PC-3 (cell line): ENCODE results near the gene SNX19. TPM values are rescaled to one million over a fixed set of nuclear protein-coding genes. Genes with fewer than 3 reads are reported as not detected.
"Not testable (repeated sequence)": the region's sequence is repeated elsewhere in the genome, so short reads cannot be mapped to it uniquely, and the experiment has no call there.

ENCODE experiments used
- ATAC-seq: fragments of 200-7000 bp; cut with Tn5 transposase; 2 replicates; pipeline ENCODE4 v1.9.1; 2020; ENCODE audit warnings: mild to moderate bottlenecking, moderate library complexity
- BruUV-seq: library from RNA; stranded (reverse); fragments of 400-500 nt; replicated peaks from 2 replicates; lab custom pipeline; 2021; lab: Mats Ljungman, UMichigan
- CTCF ChIA-PET: fragments of 300-600 bp; sonication (Branson Sonifier 250); formaldehyde crosslinking; loops from one replicate; lab custom pipeline; 2022; ENCODE audit warnings: antibody characterized with exemption; lab: Charles Lee
- POLR2A ChIA-PET: fragments of 300-600 bp; sonication (Branson Sonifier 250); formaldehyde crosslinking; loops from one replicate; lab custom pipeline; 2022; ENCODE audit warnings: antibody characterized with exemption; ENCODE audit not compliant: unreplicated experiment; lab: Charles Lee
- DNase-seq: peaks from one replicate; pipeline ENCODE4 v3.0.0-alpha.2; 2015
- H2AFZ ChIP-seq: fragments of 300-600 bp; sonication (generic); 2 replicates; pipeline ENCODE4 v1.6.0; 2016; ENCODE audit warnings: antibody characterized with exemption, low read length
- H3F3A ChIP-seq: fragments of 300-600 bp; sonication (generic); one replicate; pipeline ENCODE4 v1.6.0; 2017; ENCODE audit warnings: antibody characterized with exemption, low read length, control low read depth, mild to moderate bottlenecking; ENCODE audit not compliant: unreplicated experiment
- H3K27ac ChIP-seq: fragments of 300-600 bp; sonication (generic); 2 replicates; pipeline ENCODE4 v1.5.1; 2016; ENCODE audit warnings: mild to moderate bottlenecking, low read length
- H3K27me3 ChIP-seq: fragments of 300-600 bp; sonication (generic); 2 replicates; pipeline ENCODE4 v1.6.1; 2016; ENCODE audit warnings: low read length, mixed read lengths
- H3K36me3 ChIP-seq: fragments of 300-600 bp; sonication (generic); 2 replicates; pipeline ENCODE4 v1.6.1; 2016; ENCODE audit warnings: low read depth, mixed run types, low read length, mixed read lengths
- H3K4me1 ChIP-seq: fragments of 300-600 bp; sonication (generic); 2 replicates; pipeline ENCODE4 v1.5.1; 2016; ENCODE audit warnings: low read length; ENCODE audit not compliant: insufficient read depth
- H3K4me2 ChIP-seq: fragments of 300-600 bp; sonication (generic); 2 replicates; pipeline ENCODE4 v1.6.0; 2016; ENCODE audit warnings: low read length
- H3K4me3 ChIP-seq: fragments of 300-600 bp; sonication (generic); 2 replicates; pipeline ENCODE4 v1.5.1; 2016; ENCODE audit warnings: mild to moderate bottlenecking, low read length, mixed read lengths
- H3K79me2 ChIP-seq: fragments of 300-600 bp; sonication (generic); 2 replicates; pipeline ENCODE4 v1.6.1; 2017; ENCODE audit warnings: low read length, mixed read lengths
- H3K9ac ChIP-seq: fragments of 300-600 bp; sonication (generic); 2 replicates; pipeline ENCODE4 v1.6.0; 2016; ENCODE audit warnings: mild to moderate bottlenecking, low read length
- H3K9me2 ChIP-seq: fragments of 300-600 bp; sonication (generic); replicated peaks from 2 replicates; pipeline ENCODE4 v1.6.1; 2016; ENCODE audit warnings: mixed run types, low read length, mixed read lengths
- H3K9me3 ChIP-seq: fragments of 300-600 bp; sonication (generic); 2 replicates; pipeline ENCODE4 v1.6.1; 2016; ENCODE audit warnings: low read length, mixed read lengths
- H4K20me1 ChIP-seq: fragments of 300-600 bp; sonication (generic); 2 replicates; pipeline ENCODE4 v1.6.1; 2016; ENCODE audit warnings: low read length, mixed read lengths
- EZH2 ChIP-seq: fragments of 300-600 bp; sonication (generic); IDR thresholded peaks from one replicate; pipeline ENCODE4 v1.6.1; 2017; ENCODE audit warnings: antibody characterized with exemption, mild to moderate bottlenecking, low read length; ENCODE audit not compliant: unreplicated experiment
- EZH2phosphoT487 ChIP-seq: fragments of 300-600 bp; sonication (generic); IDR thresholded peaks from 2 replicates; pipeline ENCODE4 v1.6.1; 2018; ENCODE audit warnings: mild to moderate bottlenecking, antibody characterized with exemption, low read length, borderline replicate concordance
- intact Hi-C: fragments of 100-400 bp; cut with micrococcal nuclease; formaldehyde crosslinking; loops from 2 replicates; pipeline ENCODE4 v1.9.0; 2023
- total RNA-seq: library from RNA; depleted of rRNA; stranded (reverse); fragments of >200 nt; gene quantifications from 2 replicates; pipeline ENCODE4 v1.2.3, GENCODE V29; 2014
- TF ChIP-seq, protein P1 (sequence below): fragments of 300-600 bp; sonication (generic); conservative IDR thresholded peaks from 2 replicates; pipeline ENCODE4 v1.5.1; 2017; ENCODE audit warnings: antibody characterized with exemption, low read depth, mild to moderate bottlenecking, low read length

Gene SNX19
- total RNA-seq, 1 experiment from 2014 or later, result 66.4 TPM

DNA sequence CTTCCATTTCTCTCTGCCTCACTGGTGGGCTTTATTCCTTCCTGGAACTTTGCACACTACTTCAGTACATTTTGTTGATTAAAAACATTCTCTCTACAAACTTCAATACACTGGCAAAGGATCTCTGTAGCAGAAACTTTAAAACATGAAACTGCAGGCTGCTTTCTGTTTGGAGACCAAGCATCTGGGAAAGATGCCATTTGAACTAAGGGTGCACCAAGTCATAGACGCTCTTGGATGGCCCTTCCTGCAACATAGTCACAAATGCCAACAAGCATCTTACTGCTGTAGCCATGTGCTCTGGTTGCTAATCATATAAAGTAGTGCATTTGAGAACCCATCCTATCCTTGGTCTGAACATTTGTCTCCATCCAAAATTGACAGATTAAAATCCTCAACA is 56.4 kb downstream of the SNX19 start:
- Histone ChIP-seq H3K79me2 (no peaks in the 10 kb centered on the region), H3K27ac (no peak overlapping the region), H3K27me3 (no peaks in the 10 kb centered on the region), H3F3A (no peaks in the 10 kb centered on the region), H3K9ac (no peak overlapping the region), H4K20me1 (no peaks in the 10 kb centered on the region), H3K36me3 (no peaks in the 10 kb centered on the region), H3K4me2 (no peak overlapping the region), H3K4me3 (no peak overlapping the region), H3K9me2 (no peaks in the 10 kb centered on the region), H2AFZ (no peak overlapping the region), H3K9me3 (no peaks in the 10 kb centered on the region), H3K4me1 (peaks cover 4% of the 10 kb centered on the region)
- ATAC-seq (no peak), DNase-seq (no peak)
- TF ChIP-seq, protein P1, sequence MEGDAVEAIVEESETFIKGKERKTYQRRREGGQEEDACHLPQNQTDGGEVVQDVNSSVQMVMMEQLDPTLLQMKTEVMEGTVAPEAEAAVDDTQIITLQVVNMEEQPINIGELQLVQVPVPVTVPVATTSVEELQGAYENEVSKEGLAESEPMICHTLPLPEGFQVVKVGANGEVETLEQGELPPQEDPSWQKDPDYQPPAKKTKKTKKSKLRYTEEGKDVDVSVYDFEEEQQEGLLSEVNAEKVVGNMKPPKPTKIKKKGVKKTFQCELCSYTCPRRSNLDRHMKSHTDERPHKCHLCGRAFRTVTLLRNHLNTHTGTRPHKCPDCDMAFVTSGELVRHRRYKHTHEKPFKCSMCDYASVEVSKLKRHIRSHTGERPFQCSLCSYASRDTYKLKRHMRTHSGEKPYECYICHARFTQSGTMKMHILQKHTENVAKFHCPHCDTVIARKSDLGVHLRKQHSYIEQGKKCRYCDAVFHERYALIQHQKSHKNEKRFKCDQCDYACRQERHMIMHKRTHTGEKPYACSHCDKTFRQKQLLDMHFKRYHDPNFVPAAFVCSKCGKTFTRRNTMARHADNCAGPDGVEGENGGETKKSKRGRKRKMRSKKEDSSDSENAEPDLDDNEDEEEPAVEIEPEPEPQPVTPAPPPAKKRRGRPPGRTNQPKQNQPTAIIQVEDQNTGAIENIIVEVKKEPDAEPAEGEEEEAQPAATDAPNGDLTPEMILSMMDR, result no peak
- no peak for TF ChIP-seq EZH2
- intact Hi-C loops, result loop anchor here (2.0 kb wide), 1 partner anchor 31 kb away; no protein-coding TSS in a partner anchor
- no TSS peak for BruUV-seq
- ChIA-PET POLR2A (interaction anchor here (0.7 kb wide), 1 partner anchor 85 kb away, joined by 4 read pairs; no protein-coding TSS in a partner anchor), CTCF (no interaction called here)

DNA sequence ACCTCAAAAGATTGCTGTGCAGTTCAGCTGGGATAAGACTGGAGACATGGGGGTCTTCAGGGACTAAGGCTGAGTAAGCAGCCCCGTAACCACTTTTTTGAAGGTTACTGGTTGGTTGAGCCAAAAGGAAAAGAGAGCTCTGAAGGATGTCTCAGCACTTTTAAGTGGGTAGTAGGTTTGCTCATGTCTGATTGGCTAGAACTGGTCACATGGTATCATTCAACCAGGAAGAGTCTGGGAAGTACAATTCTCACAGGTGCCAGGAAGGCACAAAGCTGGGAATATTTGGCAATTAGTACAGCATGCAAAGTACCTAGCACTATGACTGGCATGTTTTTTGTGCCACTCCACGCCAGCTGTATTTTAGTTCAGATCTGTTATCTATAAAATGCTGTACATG is 58.1 kb downstream of the SNX19 start:
- CTCF ChIA-PET, result no interaction called here
- Histone ChIP-seq H3K36me3 (no peaks in the 10 kb centered on the region), H3K9me2 (no peaks in the 10 kb centered on the region), H4K20me1 (no peaks in the 10 kb centered on the region), H3K4me2 (no peak overlapping the region), H3K79me2 (no peaks in the 10 kb centered on the region), H3K9ac (no peak overlapping the region), H3K4me1 (peaks cover 4% of the 10 kb centered on the region), H3K4me3 (no peak overlapping the region), H3F3A (no peaks in the 10 kb centered on the region), H3K27ac (no peak overlapping the region), H2AFZ (no peak overlapping the region), H3K27me3 (no peaks in the 10 kb centered on the region), H3K9me3 (no peaks in the 10 kb centered on the region)
- BruUV-seq, result no TSS peak
- no peak for TF ChIP-seq EZH2phosphoT487
- TF ChIP-seq, protein P1, result no peak
- TF ChIP-seq EZH2, result no peak
- DNase-seq (peak; percentile 35), ATAC-seq (no peak)
- POLR2A ChIA-PET, result no interaction called here
- intact Hi-C loops, result loop anchor here (2.0 kb wide), 1 partner anchor 29 kb away; no protein-coding TSS in a partner anchor

DNA sequence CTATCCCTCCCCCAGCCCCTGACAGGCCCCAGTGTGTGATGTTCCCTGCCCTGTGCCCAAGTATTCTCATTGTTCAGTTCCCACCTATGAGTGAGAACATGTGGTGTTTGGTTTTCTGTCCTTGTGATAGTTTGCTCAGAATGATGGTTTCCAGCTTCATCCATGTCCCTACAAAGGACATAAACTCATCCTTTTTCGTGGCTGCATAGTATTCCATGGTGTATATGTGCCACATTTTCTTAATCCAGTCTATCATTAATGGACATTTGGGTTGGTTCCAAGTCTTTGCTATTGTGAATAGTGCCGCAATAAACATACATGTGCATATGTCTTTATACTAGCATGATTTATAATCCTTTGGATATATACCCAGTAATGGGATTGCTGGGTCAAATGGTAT is 60.6 kb downstream of the SNX19 start:
- H3K4me2 ChIP-seq, H3F3A ChIP-seq, H3K9ac ChIP-seq, ATAC-seq, H3K79me2 ChIP-seq, H3K4me3 ChIP-seq, intact Hi-C loops, H2AFZ ChIP-seq, H3K4me1 ChIP-seq, H4K20me1 ChIP-seq, CTCF ChIA-PET, H3K27me3 ChIP-seq, H3K9me2 ChIP-seq, H3K27ac ChIP-seq, H3K36me3 ChIP-seq, BruUV-seq, DNase-seq, H3K9me3 ChIP-seq: not testable (repeated sequence)
- POLR2A ChIA-PET, result interaction anchor here (0.5 kb wide), 1 partner anchor 403 kb away, joined by 6 read pairs; no protein-coding TSS in a partner anchor
